HG03103 (cell line): ENCODE measurements around the gene FRMD4A.

ENCODE experiments used
- ATAC-seq: cut with Tn5 transposase; IDR thresholded peaks from one replicate; pipeline ENCODE4 v1.9.1; 2021; ENCODE audit warnings: low read depth; ENCODE audit not compliant: unreplicated experiment

Gene FRMD4A

GRCh38 chr10:14118953-14119352 lies 211.8 kb downstream of the FRMD4A start:
- no peak for ATAC-seq

GRCh38 chr10:14116837-14117236 lies 213.9 kb downstream of the FRMD4A start:
- ATAC-seq = no peak

- no peak for ATAC-seq
Measured at GRCh38 chr10:14116021-14116420, 214.7 kb downstream of the FRMD4A start.

- ATAC-seq = no peak
Measured at GRCh38 chr10:14114791-14115190, 215.9 kb downstream of the FRMD4A start.

- ATAC-seq = no peak
Measured at GRCh38 chr10:14112056-14112455, 218.7 kb downstream of the FRMD4A start.

- no peak for ATAC-seq
Measured at GRCh38 chr10:14111208-14111607, 219.5 kb downstream of the FRMD4A start.

- no peak for ATAC-seq
Measured at GRCh38 chr10:14106828-14107227, 223.9 kb downstream of the FRMD4A start.

GRCh38 chr10:14102056-14102455 lies 228.7 kb downstream of the FRMD4A start:
- no peak for ATAC-seq

- ATAC-seq = no peak
Measured at GRCh38 chr10:14099885-14100284, 230.8 kb downstream of the FRMD4A start.

- no peak for ATAC-seq
Measured at GRCh38 chr10:14093730-14094484, 236.8 kb downstream of the FRMD4A start.

GRCh38 chr10:14092799-14093198 lies 237.9 kb downstream of the FRMD4A start:
- ATAC-seq = no peak

- ATAC-seq = no peak
Measured at GRCh38 chr10:14089556-14090292, 241.0 kb downstream of the FRMD4A start.

GRCh38 chr10:14087566-14087965 lies 243.2 kb downstream of the FRMD4A start:
- ATAC-seq = no peak

- no peak for ATAC-seq
Measured at GRCh38 chr10:14086596-14086995, 244.1 kb downstream of the FRMD4A start.

GRCh38 chr10:14084875-14085274 lies 245.8 kb downstream of the FRMD4A start:
- ATAC-seq = no peak

GRCh38 chr10:14080795-14081194 lies 249.9 kb downstream of the FRMD4A start:
- ATAC-seq = no peak

- ATAC-seq = no peak
Measured at GRCh38 chr10:14077430-14077829, 253.3 kb downstream of the FRMD4A start.

GRCh38 chr10:14074062-14074884 lies 256.5 kb downstream of the FRMD4A start:
- no peak for ATAC-seq

- ATAC-seq = no peak
Measured at GRCh38 chr10:14072541-14072940, 258.2 kb downstream of the FRMD4A start.

- ATAC-seq = no peak
Measured at GRCh38 chr10:14071956-14072355, 258.8 kb downstream of the FRMD4A start.

GRCh38 chr10:14068601-14069250 lies 262.0 kb downstream of the FRMD4A start:
- no peak for ATAC-seq
